ENCODE data around the gene MTHFD1L.

GRCh38 chr6:150922137-150922536 lies 56.6 kb downstream of the MTHFD1L start:
- no peak for TF ChIP-seq CTCF (IDR thresholded peaks at IDR 0.05)
- TF ChIP-seq EP300 (IDR thresholded peaks at IDR 0.05), result no peak
